Coronary artery (tissue), 2 donors: ENCODE results near the gene ADCY1.
"Not testable (repeated sequence)": the region's sequence is repeated elsewhere in the genome, so short reads cannot be mapped to it uniquely, and the experiment has no call there.

Experiments used
- DNase-seq: peaks from one replicate; pipeline ENCODE4 v3.0.0-alpha.2; 2017; ENCODE audit warnings: low spot score
- H3K27ac ChIP-seq, 2 donors: fragments of 200-600 bp; sonication (generic); one replicate each; pipeline ENCODE4 v1.5.1; 2016 to 2019
- H3K4me3 ChIP-seq: fragments of 200-600 bp; sonication (generic); 2 replicates; pipeline ENCODE4 v1.5.1; 2016; ENCODE audit warnings: mild to moderate bottlenecking, moderate library complexity
- CTCF ChIP-seq: fragments of 200-600 bp; sonication (generic); IDR thresholded peaks from one replicate; pipeline ENCODE4 v1.5.1; 2019; ENCODE audit warnings: antibody characterized with exemption

ADCY1 gene

GRCh38 chr7:45718464-45719330 lies 144.5 kb downstream of the ADCY1 start:
- Histone ChIP-seq H3K4me3 (no peak overlapping the region), H3K27ac (no peak overlapping the region)
- DNase-seq, result peak; percentile 69
- TF ChIP-seq CTCF, result no peak

GRCh38 chr7:45720989-45721388 lies 146.8 kb downstream of the ADCY1 start:
- DNase-seq, result no peak
- H3K27ac ChIP-seq, result no peak overlapping the region
- no peak for TF ChIP-seq CTCF

GRCh38 chr7:45721686-45722598 lies 147.8 kb downstream of the ADCY1 start:
- no peak overlapping the region for H3K4me3 ChIP-seq
- no peak overlapping the region for H3K27ac ChIP-seq
- no peak for TF ChIP-seq CTCF
- DNase-seq, result no peak

More at GRCh38 chr7:45720989-45721388, 146.8 kb downstream of the ADCY1 start:
- no peak overlapping the region for H3K4me3 ChIP-seq

GRCh38 chr7:45725231-45725630 lies 151.1 kb downstream of the ADCY1 start:
- not testable (repeated sequence) for H3K4me3 ChIP-seq, DNase-seq

GRCh38 chr7:45726883-45727282 lies 152.7 kb downstream of the ADCY1 start:
- no peak for TF ChIP-seq CTCF
- DNase-seq, result no peak
- H3K4me3 ChIP-seq, result no peak overlapping the region
- no peak overlapping the region for H3K27ac ChIP-seq

More at GRCh38 chr7:45725231-45725630, 151.1 kb downstream of the ADCY1 start:
- not testable (repeated sequence) for H3K27ac ChIP-seq

- H3K27ac ChIP-seq, H3K4me3 ChIP-seq, DNase-seq: not testable (repeated sequence)
These were observed 157.7 kb downstream of the ADCY1 start for GRCh38 chr7:45731692-45732443.

- H3K27ac ChIP-seq, result peak overlapping the region in 1 of 2 donors; percentile 72
- not testable (repeated sequence) for DNase-seq, H3K4me3 ChIP-seq
These were observed 164.8 kb downstream of the ADCY1 start for GRCh38 chr7:45738920-45739319.

- H3K4me3 ChIP-seq, H3K27ac ChIP-seq, DNase-seq: not testable (repeated sequence)
These were observed 166.4 kb downstream of the ADCY1 start for GRCh38 chr7:45740573-45740972.

GRCh38 chr7:45748976-45749375 lies 174.8 kb downstream of the ADCY1 start:
- H3K27ac ChIP-seq, H3K4me3 ChIP-seq, DNase-seq: not testable (repeated sequence)

- not testable (repeated sequence) for H3K4me3 ChIP-seq, DNase-seq, H3K27ac ChIP-seq
These were observed 177.2 kb downstream of the ADCY1 start for GRCh38 chr7:45751352-45751751.

- H3K4me3 ChIP-seq, H3K27ac ChIP-seq, DNase-seq: not testable (repeated sequence)
These were observed 182.2 kb downstream of the ADCY1 start for GRCh38 chr7:45756333-45756732.

- not testable (repeated sequence) for DNase-seq, H3K4me3 ChIP-seq, H3K27ac ChIP-seq
These were observed 182.6 kb downstream of the ADCY1 start for GRCh38 chr7:45756757-45757156.

- H3K4me3 ChIP-seq, DNase-seq: not testable (repeated sequence)
- peak overlapping the region in 1 of 2 donors; percentile 51 for H3K27ac ChIP-seq
These were observed 185.3 kb downstream of the ADCY1 start for GRCh38 chr7:45759464-45759863.
